GM12878 (cell line): ENCODE results near the gene TMC8.

Experiments
- ATF3 ChIP-seq: IDR thresholded peaks from 2 replicates; pipeline ENCODE4 v1.6.1; 2011; ENCODE audit warnings: low read depth, mild to moderate bottlenecking, low read length, moderate library complexity, borderline replicate concordance; ENCODE audit errors: extremely low read depth
- CHD1 ChIP-seq: IDR thresholded peaks from 2 replicates; pipeline ENCODE4 v1.6.1; 2012; ENCODE audit warnings: low read depth, low read length, improper control_type of control experiment
- MXI1 ChIP-seq: fragments of 150-350 bp; IDR thresholded peaks from 2 replicates; pipeline ENCODE4 v1.6.1; 2011; ENCODE audit warnings: low read depth, mild to moderate bottlenecking, inconsistent platforms, low read length, improper control_type of control experiment
- POLR2A ChIP-seq: IDR thresholded peaks from 2 replicates; pipeline ENCODE4 v1.6.1; 2011; ENCODE audit warnings: low read depth, mild to moderate bottlenecking, low read length
- POLR2AphosphoS5 ChIP-seq: IDR thresholded peaks from 2 replicates; pipeline ENCODE4 v1.6.1; 2011; ENCODE audit warnings: mild to moderate bottlenecking, low read length, inconsistent platforms
- RAD21 ChIP-seq: IDR thresholded peaks from 2 replicates; pipeline ENCODE4 v1.6.1; 2011; ENCODE audit warnings: mild to moderate bottlenecking, low read depth, low read length, moderate library complexity; ENCODE audit not compliant: insufficient read depth
- YBX1 ChIP-seq: fragments of 450-650 bp; IDR thresholded peaks from 2 replicates; pipeline ENCODE4 v1.6.1; 2016; ENCODE audit warnings: antibody characterized with exemption
- TF ChIP-seq, protein P1 (sequence below), 3 experiments: IDR thresholded peaks in 2 of 3; conservative IDR thresholded peaks in 1 of 3; 2 replicates each; pipeline ENCODE4 v1.5.1; 2011; ENCODE audit warnings: low read depth in 3 of 3, low read length in 3 of 3, mild to moderate bottlenecking in 3 of 3, control low read depth in 2 of 3, moderate library complexity in 2 of 3, inconsistent platforms in 1 of 3, mixed read lengths in 1 of 3; ENCODE audit not compliant: control insufficient read depth in 2 of 3, insufficient read depth in 1 of 3; ENCODE audit errors: extremely low read depth in 1 of 3
- TF ChIP-seq, protein P2 (sequence below): IDR thresholded peaks from 2 replicates; pipeline ENCODE4 v1.6.1; 2012; ENCODE audit warnings: mild to moderate bottlenecking, low read depth, low read length

DNA sequence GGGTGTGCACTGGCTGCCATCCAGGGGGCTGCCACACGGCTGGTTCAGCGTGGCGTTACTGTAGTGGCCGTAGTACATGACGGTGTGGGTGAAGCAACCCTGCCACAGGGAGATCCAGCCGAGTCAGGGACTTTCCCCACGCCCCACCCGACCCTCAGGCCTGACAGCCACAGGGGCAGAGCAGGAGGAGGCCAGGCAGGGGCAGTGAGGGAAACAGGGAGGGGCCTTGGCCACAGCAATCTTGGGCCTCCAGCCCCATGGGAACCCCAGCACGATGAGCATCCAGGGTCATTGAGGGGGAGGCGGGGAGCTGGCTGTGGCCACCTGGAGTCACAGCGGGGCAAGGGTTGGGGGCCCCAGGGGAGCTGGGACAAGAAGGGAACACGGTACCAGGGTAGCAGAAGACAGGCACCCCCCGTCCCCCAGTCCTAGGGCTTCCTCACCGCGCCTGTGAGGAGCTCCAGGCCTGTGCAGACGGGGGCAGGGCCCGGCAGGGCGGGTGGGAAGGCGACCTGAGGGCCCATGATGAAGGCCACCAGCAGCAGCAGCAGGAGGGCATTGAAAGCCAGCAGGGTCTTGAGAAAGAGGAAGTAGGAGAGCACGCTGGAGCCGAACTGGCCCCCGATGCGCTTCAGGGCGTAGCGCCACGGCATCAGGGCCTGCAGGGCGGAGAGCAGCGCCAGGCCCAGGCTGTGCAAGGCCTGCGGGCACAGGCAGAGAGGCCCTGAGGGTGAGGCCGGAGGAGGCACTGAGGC is 6.3 kb upstream of the TMC8 start:
- TF ChIP-seq, protein P1, sequence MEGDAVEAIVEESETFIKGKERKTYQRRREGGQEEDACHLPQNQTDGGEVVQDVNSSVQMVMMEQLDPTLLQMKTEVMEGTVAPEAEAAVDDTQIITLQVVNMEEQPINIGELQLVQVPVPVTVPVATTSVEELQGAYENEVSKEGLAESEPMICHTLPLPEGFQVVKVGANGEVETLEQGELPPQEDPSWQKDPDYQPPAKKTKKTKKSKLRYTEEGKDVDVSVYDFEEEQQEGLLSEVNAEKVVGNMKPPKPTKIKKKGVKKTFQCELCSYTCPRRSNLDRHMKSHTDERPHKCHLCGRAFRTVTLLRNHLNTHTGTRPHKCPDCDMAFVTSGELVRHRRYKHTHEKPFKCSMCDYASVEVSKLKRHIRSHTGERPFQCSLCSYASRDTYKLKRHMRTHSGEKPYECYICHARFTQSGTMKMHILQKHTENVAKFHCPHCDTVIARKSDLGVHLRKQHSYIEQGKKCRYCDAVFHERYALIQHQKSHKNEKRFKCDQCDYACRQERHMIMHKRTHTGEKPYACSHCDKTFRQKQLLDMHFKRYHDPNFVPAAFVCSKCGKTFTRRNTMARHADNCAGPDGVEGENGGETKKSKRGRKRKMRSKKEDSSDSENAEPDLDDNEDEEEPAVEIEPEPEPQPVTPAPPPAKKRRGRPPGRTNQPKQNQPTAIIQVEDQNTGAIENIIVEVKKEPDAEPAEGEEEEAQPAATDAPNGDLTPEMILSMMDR (IDR thresholded peaks at IDR 0.05 in 2 of 3, conservative IDR thresholded peaks at IDR 0.05 in 1 of 3; ENCODE audit: control insufficient read depth in 2 of 3, extremely low read depth in 1 of 3, insufficient read depth in 1 of 3, low read depth in 3 of 3, low read length in 3 of 3) = no peak
- TF ChIP-seq RAD21 (no peak), POLR2AphosphoS5 (no peak), YBX1 (no peak), ATF3 (no peak), MXI1 (0 out of 2 replicates have a peak, but pooled peaks have one; percentile 40), CHD1 (no peak), POLR2A (peak; percentile 75)
- TF ChIP-seq, protein P2, sequence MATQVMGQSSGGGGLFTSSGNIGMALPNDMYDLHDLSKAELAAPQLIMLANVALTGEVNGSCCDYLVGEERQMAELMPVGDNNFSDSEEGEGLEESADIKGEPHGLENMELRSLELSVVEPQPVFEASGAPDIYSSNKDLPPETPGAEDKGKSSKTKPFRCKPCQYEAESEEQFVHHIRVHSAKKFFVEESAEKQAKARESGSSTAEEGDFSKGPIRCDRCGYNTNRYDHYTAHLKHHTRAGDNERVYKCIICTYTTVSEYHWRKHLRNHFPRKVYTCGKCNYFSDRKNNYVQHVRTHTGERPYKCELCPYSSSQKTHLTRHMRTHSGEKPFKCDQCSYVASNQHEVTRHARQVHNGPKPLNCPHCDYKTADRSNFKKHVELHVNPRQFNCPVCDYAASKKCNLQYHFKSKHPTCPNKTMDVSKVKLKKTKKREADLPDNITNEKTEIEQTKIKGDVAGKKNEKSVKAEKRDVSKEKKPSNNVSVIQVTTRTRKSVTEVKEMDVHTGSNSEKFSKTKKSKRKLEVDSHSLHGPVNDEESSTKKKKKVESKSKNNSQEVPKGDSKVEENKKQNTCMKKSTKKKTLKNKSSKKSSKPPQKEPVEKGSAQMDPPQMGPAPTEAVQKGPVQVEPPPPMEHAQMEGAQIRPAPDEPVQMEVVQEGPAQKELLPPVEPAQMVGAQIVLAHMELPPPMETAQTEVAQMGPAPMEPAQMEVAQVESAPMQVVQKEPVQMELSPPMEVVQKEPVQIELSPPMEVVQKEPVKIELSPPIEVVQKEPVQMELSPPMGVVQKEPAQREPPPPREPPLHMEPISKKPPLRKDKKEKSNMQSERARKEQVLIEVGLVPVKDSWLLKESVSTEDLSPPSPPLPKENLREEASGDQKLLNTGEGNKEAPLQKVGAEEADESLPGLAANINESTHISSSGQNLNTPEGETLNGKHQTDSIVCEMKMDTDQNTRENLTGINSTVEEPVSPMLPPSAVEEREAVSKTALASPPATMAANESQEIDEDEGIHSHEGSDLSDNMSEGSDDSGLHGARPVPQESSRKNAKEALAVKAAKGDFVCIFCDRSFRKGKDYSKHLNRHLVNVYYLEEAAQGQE = no peak
